SH-SY5Y (cell line): Measurements from ENCODE around the gene MFSD2A.

Experiments used
- GATA2 ChIP-seq: IDR thresholded peaks from 2 replicates; pipeline ENCODE4 v1.6.1; 2011; ENCODE audit warnings: mild to moderate bottlenecking, low read depth, low read length
- GATA3 ChIP-seq: IDR thresholded peaks from 2 replicates; pipeline ENCODE4 v1.6.1; 2011; ENCODE audit warnings: low read depth, mild to moderate bottlenecking, low read length, moderate library complexity

- TF ChIP-seq GATA3: no peak
- no peak for TF ChIP-seq GATA2
Measured at GRCh38 chr1:39958403-39959200, 3.7 kb downstream of the MFSD2A start.
